ENCODE results near the gene ST14. TPM values are rescaled to one million over a fixed set of nuclear protein-coding genes. Genes with fewer than 3 reads are reported as not detected.

Gene ST14
- total RNA-seq, 1 donor from 2014 or later = 0.10 TPM

- Mint-ChIP-seq H3K36me3 (ENCODE audit: low read depth) (peaks cover 3% of the 10 kb centered on the region), H3K9me3 (ENCODE audit: low read depth) (no peaks in the 10 kb centered on the region), H3K4me1 (ENCODE audit: low read depth) (no peaks in the 10 kb centered on the region), H3K27ac (ENCODE audit: unreplicated experiment) (no peak overlapping the region), H3K4me3 (ENCODE audit: unreplicated experiment) (no peak overlapping the region), H3K27me3 (ENCODE audit: low read depth) (peaks cover 41% of the 10 kb centered on the region)
- DNase-seq (ENCODE audit: low spot score) = no peak
- no peak for TF ChIP-seq CTCF (IDR thresholded peaks at IDR 0.05)
These were observed 50.6 kb downstream of the ST14 start for GRCh38 chr11:130209954-130210854.

GRCh38 chr11:130211144-130211543, 51.6 kb downstream of the ST14 start:
- Mint-ChIP-seq H3K36me3 (ENCODE audit: low read depth) (peaks cover 3% of the 10 kb centered on the region), H3K4me1 (ENCODE audit: low read depth) (no peaks in the 10 kb centered on the region), H3K4me3 (ENCODE audit: unreplicated experiment) (no peak overlapping the region), H3K9me3 (ENCODE audit: low read depth) (no peaks in the 10 kb centered on the region), H3K27ac (ENCODE audit: unreplicated experiment) (no peak overlapping the region), H3K27me3 (ENCODE audit: low read depth) (peaks cover 46% of the 10 kb centered on the region)
- DNase-seq (ENCODE audit: low spot score) = no peak
- TF ChIP-seq CTCF (IDR thresholded peaks at IDR 0.05) = no peak

GRCh38 chr11:130211781-130212401, 52.3 kb downstream of the ST14 start:
- H3K27me3 Mint-ChIP-seq (ENCODE audit: low read depth) = peaks cover 51% of the 10 kb centered on the region
- H3K9me3 Mint-ChIP-seq (ENCODE audit: low read depth) = no peaks in the 10 kb centered on the region
- no peak for DNase-seq (ENCODE audit: low spot score)
- H3K27ac Mint-ChIP-seq (ENCODE audit: unreplicated experiment) = no peak overlapping the region
- peaks cover 4% of the 10 kb centered on the region for H3K36me3 Mint-ChIP-seq (ENCODE audit: low read depth)
- no peak overlapping the region for H3K4me3 Mint-ChIP-seq (ENCODE audit: unreplicated experiment)
- H3K4me1 Mint-ChIP-seq (ENCODE audit: low read depth) = no peaks in the 10 kb centered on the region
- TF ChIP-seq CTCF (IDR thresholded peaks at IDR 0.05) = no peak

GRCh38 chr11:130212431-130212961, 52.9 kb downstream of the ST14 start:
- Mint-ChIP-seq H3K9me3 (ENCODE audit: low read depth) (no peaks in the 10 kb centered on the region), H3K4me1 (ENCODE audit: low read depth) (no peaks in the 10 kb centered on the region), H3K27me3 (ENCODE audit: low read depth) (peaks cover 57% of the 10 kb centered on the region), H3K4me3 (ENCODE audit: unreplicated experiment) (no peak overlapping the region), H3K27ac (ENCODE audit: unreplicated experiment) (no peak overlapping the region), H3K36me3 (ENCODE audit: low read depth) (peaks cover 4% of the 10 kb centered on the region)
- no peak for TF ChIP-seq CTCF (IDR thresholded peaks at IDR 0.05)
- DNase-seq (ENCODE audit: low spot score) = no peak

- no peak for DNase-seq (ENCODE audit: low spot score)
- H3K9me3 Mint-ChIP-seq (ENCODE audit: low read depth) = no peaks in the 10 kb centered on the region
- peaks cover 59% of the 10 kb centered on the region for H3K27me3 Mint-ChIP-seq (ENCODE audit: low read depth)
- H3K4me3 Mint-ChIP-seq (ENCODE audit: unreplicated experiment) = no peak overlapping the region
- peaks cover 4% of the 10 kb centered on the region for H3K36me3 Mint-ChIP-seq (ENCODE audit: low read depth)
- H3K4me1 Mint-ChIP-seq (ENCODE audit: low read depth) = no peaks in the 10 kb centered on the region
- no peak overlapping the region for H3K27ac Mint-ChIP-seq (ENCODE audit: unreplicated experiment)
- TF ChIP-seq CTCF (IDR thresholded peaks at IDR 0.05) = peak; percentile 100
These were observed 53.8 kb downstream of the ST14 start for GRCh38 chr11:130213143-130213978.

All from chondrocyte (in vitro differentiated cells).